Stimulated activated CD4-positive, alpha-beta T cell treated with anti-CD3 and anti-CD28 coated beads, TNF-alpha, amount 100 ng/mL, for 4 hours (primary cell): ENCODE measurements around the gene NOXA1.

Experiments
- DNase-seq, 3 experiments: peaks; one replicate each; pipeline ENCODE4 v3.0.0-alpha.2; 2020; ENCODE audit warnings: low read depth in 3 of 3

NOXA1 gene

DNA sequence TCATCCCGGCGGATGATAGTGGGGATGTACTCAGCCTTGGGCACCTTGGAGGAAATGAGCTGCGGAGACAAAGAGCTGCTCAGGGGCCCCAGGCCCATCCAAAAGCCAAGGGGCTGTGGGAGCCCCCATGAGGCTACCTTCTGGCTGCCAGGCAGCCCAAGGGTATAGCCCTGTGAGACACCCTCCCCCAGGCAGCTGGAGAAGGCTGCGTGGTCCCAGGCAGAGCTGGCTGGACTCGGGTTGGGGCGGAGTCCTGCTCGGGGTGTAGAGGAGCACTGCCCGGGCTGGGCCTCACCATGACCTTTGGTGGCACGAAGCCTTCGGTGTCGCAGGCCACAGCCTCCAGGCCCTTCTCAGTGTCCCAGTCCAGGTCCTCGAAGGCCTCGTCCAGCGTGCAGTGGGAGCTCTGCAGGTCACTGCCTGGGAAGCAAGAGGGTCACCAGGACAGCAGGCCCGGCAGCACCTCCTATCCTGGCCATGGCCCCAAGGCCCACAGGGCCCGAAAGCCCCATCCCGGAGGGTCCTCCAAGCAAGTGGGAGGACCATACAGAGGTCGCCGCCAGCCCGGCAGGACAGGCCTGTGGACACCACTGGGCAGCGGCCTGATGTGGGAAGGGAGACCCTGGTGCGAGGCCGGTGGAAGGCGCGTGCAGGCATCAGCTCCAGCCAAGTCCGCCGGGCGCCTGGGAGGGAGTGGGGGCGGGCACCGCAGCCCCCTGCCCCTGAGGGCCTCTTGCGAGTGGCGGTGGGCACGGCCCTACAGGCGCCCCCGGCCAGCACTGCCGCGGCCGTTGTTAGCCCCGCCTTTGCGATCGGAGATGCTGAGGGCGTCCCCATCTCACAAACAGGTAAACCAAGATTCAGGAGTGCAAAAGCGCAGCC is 29.8 kb downstream of the NOXA1 start:
- DNase-seq, result no peak

DNA sequence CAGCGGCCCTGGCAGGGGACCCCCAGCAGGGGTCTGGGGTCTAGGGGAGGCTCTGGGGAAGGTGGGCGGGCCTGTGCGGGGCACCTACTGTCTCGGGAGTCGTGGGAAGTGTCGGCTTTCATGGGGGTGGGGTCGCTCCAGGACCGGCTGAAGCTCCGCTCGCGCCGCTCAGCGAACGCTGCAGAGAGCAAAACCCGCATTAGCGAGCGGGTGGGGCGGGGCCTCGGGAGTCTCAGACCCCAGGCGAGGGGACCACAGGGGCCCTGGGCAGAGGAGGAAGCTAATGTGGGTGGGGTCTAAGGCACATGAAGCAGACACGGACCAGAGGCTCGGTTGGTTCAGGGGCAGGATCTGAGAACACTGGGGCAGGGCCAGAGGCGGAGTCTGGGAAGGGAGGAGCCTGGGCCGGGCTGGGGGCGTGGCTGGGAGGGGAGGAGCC is 30.5 kb downstream of the NOXA1 start:
- DNase-seq, result peak in 1 of 3 experiments; percentile 40

DNA sequence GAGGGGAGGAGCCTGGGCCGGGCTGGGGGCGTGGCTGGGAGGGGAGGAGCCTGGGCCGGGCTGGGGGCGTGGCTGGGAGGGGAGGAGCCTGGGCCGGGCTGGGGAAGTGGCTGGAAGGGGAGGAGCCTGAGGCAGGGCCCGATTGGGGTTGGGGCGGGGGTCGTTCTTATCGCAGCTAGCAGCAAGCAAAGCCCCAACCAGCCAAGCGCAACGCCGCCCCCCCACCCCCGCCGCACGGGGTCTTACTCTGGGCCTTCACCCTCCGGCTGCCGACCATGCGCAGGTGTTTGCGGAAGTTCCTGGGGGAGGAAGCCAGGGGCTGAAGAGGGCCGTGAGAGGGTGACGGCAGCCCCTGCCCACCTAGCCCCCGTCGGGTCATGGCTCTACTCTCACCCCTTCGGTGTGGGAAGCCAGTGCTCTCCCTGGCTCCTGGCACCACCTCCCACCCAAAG is 31.0 kb downstream of the NOXA1 start:
- no peak for DNase-seq

DNA sequence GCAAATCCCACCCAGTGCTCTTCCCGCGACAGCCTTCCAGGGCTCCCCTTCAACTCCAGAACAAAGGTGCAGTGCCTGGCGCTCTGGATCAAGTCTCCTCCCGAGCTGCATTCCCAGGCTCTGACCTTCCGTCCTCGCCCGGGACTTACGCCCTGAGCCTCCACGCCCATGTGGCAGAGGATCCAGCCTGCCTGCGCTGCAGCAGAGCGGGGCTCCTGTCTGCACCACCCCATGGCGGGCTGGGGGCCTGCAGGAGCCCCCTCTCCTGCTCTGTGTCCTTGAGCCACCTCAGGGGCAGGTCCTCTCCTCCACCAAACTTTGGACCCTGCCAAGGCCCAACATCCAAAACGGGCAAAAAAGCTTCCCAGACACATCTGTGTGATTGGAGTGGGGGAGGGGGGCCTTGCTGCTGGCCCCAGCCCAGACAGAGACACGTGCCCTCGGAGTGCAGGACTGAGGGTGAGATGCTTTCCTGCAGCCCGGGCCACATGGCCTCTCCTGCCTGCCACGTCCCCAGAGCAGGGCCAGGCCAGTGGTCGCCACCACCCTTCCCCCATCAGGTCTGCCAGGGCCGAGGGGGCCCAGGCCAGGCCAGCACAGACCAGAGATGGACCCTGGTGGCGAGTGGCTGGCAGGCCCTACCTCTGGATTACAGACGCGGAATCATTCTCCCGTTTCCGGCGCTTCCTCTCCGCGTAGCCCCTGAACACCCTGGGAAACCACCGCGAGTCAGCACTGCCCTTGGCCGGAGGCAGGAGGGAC is 31.6 kb downstream of the NOXA1 start:
- DNase-seq, result peak in 1 of 3 experiments; percentile 1

DNA sequence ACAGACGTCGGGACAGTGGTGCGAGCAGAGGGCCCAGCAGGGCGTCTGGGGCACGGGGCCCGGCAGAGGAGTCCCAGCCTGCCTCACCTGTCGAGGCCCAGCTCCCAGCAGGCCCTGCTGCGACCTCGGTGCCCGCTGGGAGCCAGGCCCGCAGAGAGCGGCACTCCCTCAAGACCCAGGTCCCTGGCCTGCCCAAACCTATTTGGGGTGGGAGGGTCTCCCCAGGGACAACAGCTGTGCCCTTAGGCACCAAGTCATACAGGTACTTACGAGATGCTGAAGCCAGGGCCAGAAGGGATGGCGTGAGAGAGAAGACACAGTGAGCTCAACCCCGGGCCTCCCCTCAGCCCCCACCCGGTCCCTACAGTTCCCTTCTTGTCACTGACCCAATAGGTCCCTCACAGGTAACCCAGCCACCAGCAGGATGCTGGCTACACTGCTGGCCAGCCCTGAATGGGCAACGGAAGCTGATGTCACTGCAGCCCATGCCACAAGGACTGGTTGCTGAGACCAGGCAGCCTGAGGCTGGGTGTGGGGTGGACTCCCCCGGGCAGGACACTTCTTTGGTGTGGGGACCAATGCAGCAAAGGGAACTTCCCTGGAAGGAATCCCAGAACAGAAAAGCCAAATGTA is 32.3 kb downstream of the NOXA1 start:
- DNase-seq, result no peak

DNA sequence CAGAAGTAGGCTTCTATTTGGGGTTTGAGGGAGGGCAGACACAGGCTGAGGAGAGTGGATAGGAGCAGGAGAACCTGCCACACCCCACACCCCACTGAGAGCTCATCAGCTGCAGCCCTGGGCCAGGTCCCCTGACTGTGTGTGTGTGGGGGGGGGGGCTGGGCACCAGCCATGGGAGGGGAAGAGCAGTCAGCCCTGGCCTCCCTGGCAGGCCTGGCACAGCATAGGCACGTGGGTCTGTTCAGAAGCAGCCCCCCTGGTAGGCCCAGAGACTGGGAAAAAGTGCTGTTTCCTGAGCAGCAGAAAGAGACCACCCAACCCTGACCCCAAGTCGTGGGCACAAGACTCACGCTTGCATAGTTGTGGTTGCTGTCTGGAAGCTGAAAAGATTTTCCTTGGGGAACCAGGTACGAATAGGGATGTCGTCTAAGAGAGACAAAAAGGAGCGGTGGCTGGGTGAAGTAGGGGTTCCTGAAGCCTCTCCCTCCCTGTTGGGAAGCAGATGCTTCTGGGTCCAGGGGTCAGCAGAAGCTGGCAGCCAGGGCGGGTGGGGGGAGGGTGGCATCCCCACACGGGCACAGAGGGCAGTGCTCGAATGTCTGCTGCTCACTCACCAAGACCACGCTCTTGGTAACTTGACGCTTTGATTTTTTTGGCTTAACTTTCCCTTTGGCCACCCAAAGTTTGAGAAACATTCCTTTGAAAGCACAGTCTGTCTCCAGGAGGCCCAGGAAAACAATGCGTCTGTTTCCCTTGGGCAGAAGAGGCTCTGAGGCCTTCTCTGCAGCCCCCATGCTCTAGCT is 33.1 kb downstream of the NOXA1 start:
- no peak for DNase-seq

DNA sequence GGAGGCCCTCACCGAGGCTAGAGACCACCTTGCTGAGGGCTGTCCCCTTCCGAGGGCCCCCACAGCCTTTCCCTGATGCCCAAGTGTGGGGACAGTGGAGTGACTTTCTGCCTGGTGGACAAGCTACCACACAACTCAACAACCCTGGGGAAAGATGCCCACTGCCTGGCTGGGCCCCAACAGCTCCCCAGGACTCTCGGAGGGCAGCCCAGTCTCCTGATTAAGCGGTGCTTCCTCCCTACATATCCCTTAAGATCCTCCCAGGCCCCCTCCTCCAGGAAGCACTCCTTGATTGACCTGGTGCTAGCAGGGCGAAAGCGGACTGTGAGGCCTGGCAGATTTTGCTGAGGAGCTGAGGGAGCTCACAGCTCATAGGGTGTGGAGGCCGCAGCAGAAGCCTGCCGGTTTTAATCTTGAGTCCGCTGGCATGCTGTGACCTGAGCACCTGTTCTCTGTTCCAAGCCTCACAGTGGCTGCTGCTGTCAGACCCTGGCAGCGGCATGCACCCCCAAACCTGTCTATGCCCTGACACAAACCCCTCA is 33.7 kb downstream of the NOXA1 start:
- DNase-seq, result no peak

DNA sequence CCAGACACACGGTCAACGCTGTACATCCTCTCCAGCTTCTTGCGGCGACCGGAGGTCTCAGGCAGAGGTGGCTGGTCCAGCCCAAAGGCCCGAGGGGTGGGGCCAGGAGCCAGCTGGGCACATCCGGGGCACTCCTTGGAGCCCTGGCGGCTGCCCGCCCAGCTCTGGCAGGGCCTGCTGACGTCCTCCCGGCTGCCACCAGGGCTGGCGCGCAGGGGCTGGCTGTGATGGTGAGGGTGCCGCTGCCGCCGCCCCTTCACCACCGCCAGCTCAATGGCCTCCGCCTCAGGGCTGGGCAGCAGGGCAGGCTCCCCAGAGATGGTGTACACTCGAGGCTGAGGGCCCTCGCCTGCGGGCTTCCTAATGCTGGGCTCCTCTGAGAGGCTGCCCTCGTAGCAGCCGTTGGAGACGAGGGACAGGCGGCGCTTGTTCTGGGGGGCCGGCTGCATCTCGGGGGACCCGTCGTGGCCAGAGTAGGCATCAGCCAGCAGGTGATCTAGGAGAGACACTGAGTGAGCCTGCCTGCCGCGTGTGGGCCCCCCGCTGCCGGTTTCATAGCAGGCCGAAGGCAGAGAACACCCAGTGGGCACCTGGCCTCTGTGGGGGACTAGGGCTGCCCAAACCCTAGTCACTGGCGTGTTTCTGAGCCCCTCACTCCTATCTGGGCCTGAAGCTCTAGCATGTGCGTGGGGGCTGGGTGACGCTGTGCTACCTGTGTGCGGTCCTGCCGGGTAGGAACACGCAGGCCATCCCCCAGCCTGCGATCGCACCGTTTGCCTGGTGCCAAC is 34.4 kb downstream of the NOXA1 start:
- DNase-seq, result no peak

DNA sequence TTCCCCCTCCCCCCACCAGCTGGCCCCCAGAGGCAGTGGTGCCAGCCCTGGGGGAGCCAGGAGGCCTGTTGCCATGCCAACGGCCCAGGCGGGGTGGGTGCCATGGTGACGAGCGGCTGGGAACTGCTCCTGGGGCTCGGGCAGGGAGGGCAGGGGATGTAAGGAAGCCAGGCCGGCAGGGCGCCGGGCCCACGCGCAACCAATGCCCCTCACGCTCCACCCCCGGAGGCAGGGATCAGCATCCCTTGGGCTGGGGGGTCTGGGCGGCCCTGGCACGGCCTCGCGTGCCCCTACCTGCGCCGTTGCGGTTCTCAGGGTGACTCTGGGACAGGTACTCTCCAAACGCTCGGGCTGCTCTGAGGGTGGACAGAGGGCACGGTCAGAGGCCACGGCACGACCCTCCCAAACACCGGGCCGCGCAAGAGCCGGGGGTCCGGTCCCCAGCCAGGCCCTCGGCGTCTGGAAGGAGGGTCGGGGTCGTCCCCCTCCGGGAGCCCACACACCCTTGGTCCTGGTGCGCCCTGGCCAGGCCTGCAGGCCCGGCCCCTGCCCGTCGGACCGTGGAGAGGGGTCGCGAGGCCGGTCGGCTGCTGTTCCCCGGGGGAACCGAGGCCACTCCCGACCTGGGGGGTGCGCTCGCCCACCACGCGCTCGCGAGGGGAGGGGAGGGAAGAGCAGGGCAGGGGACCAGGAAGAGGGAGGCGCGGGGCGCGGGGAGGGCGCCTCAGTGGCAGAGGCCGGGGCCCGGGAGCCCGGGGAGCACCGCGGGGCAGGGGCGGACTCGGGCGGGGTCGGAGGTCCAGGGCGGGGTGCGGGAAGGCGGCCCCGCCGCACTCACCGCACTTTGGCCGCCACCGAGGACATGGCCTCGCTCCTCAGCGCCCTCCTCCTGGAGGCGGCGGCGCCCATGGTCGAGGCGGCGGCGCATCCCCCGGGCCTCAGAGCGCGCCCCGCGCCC is 35.3 kb downstream of the NOXA1 start:
- peak in 1 of 3 experiments; percentile 40 for DNase-seq

DNA sequence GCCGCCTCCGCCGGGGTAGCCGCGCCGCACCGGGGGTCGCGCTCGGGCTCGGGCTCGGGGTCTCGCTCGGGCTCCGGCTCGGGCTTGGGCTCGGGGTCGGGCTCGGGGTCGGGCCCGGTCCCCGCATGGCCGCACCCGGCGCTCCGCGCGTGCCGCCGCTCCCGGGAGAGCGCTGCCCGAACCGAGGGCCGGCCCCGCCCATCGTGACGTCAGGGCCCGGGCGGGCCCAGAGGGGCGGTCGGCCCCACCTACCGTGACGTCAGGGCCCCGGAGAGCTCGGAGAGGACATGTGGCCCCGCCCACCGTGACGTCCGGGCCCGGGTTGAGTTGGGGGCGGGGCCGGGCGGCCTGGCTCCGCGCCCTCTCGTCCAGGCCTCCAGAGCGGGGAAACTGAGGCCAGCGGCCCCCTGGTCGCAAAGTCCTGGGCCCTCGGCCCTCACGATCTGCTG is 36.0 kb downstream of the NOXA1 start, which contains the start of gene NSMF:
NSMF (minus strand) TSS at position 183 of the 449 bp plus-strand sequence. CDS start 232 bp downstream, outside the sequence.
- DNase-seq, result peak; percentile 91 to 94 (median 93)

DNA sequence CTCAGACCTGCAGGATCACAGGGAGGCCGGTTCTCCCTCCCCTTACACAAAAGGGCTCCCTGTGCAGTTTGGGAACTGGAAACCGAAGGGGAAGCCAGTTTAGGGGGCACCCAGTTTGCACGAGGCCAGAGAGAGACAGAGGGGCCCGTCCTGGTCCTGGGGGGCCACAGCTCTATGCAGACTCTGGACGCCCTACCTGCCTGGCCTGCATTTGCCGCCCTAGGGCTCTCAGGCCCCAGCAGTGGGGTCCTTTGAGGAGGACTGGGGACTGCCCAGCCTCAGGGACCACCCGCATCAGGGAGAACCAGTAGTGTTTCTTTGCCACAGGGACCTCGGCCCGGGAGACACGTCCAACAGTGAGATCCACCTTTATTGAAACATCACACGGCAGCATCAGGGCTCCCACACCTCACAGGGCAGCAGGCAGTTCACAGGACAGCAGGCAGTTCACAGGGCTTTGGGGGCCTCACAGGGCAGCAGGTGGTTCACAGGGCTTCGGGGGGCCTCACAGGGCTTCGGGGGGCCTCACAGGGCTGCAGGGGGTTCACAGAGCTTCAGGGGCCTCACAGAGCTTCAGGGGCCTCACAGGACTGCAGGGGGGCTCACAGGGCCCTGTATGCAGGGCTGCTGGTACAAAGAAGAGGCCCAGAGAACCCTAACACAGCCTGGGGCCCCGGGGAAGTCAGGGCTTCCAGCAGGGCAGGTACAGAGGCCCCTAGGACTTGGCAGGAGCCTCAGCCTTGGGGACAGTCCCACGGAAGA is 36.6 kb downstream of the NOXA1 start:
- DNase-seq, result no peak

DNA sequence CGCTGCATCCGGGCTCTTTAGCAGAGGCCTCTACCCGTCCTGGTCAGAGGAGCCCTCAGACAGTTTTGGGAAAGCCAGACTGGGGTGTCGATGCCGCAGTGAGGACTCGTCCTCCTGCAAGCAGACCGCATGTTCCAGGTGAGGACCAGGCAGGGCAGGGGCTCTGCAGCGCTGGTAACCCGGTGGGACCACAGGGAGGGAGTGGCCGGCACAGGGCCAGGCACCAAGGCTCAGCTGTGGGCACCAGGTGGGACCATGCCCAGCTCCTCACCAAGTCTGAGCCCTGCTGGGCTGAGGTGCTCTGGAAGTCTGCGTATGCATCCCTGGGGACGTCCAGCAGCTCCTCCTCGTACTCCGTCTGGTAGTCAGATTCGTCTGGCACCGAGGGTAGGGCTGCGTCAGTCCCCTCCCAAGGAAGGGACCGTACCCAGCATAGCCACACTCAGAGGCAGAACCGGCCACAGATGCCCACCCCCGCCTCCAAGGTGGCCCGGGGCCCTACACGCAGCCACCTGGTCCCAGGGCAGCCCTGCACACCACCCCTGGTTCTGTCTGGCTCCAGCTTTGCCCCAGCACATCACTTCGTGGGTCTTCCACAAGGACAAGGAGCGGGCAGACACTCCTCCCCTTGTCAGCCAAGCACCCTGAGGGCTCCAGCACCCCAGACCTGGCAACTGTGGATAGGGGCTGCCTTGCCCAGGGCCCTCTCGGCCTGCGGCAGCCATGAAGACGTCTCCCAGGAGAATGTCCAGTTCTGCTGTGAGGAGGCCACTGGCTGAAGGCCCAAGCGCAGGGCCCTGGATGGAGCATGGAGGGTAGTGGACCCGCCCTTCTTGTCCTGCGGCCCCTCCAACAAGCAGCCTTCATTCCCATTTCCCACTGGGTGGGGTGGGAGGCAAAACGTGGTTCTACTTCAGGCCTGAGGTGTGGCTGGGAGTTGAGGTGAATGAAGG is 37.4 kb downstream of the NOXA1 start:
- DNase-seq, result no peak

DNA sequence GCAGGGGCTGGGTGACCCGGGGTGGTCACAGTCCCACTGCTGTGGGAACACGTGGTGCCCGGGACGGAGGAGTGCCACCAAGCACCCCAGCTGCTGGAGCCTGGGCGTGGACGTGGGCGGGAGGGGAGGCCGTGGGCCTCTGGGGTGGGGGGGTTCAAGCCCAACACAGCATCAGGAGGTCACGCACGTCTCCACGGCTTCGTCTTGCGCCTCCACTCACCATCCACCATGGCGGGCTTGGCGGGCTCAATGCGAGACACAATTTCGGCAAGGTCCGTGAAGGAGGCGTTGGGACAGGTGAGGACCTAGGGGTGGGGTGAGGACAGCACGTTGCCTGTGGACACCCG is 38.1 kb downstream of the NOXA1 start:
- no peak for DNase-seq

DNA sequence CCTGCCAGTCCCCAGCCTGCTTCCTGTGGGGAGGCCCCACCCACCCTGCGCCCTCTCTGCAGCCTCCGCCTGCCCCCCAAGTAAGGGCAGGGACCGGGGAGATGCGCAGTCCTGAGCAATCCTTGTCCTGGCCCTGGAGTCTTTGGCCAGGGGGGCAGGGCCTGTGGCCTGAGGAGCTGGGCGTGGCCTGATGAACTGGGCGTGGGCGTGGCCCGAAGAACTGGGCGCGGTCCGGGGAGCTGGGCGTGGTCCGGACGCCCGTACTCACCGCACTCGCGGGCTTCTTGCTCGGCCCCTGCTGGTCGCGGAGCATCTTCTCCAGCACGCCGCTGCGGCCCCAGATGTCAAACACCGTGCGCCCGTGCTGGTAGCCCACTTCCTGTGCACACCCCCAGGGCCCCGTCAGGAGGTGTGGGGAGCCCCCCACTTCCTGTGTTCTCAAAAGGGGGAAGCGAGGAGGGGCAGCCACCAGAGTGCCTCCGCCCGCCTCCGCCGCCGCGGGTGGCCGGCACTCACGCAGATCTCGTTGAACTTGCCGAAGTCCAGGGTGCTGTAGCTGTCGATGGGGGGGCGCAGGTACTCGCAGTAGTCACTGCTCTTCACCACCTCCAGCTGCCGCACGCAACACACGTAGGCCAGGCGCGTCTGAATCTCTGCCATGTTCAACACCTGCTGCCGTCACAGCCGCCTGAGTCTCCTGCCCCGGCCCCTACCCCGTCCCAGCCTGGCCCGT is 38.6 kb downstream of the NOXA1 start:
- DNase-seq, result peak in 2 of 3 experiments; percentile 37 to 49

DNA sequence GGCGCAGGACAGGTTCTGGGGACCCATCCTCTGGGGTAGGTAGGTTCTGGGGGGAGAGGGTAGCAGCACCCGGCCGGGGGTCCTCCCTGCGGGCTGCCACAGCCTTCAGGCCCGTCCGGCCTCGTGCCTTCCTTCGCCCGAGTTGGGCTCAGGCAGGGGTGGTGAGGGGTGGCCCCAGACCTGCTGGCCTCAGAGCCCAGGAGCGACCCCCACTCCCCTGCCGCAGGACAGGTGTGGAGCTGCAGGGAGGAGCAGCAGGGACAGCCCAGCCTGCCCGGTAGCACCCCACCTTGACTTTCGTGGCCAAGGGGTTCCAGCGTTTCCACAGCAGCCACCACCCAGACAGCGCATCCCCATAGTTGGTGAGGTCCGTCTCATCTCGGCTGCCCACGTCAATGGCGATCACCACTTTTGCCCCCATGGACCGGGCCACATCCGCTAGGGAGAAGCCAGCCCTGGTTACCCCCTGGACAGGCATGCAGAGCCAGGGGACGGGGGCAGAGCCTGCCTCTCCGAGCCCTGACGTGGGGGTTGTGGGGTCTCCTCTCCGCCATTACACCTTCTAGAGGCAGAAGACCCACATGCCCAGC is 39.3 kb downstream of the NOXA1 start:
- DNase-seq, result no peak
